Suprapubic skin (tissue), 4 donors: Measurements from ENCODE around the gene PRELP. TPM values are rescaled to one million over a fixed set of nuclear protein-coding genes. Genes with fewer than 3 reads are reported as not detected.

ENCODE experiments used
- DNase-seq, 2 donors: peaks; one replicate each; pipeline ENCODE4 v3.0.0-alpha.2; 2019; ENCODE audit warnings: low spot score in 2 of 2
- H3K27ac ChIP-seq: fragments of 200-600 bp; sonication (generic); one replicate; pipeline ENCODE4 v1.5.1; 2019
- H3K27me3 ChIP-seq: fragments of 200-600 bp; sonication (generic); one replicate; pipeline ENCODE4 v1.5.1; 2019
- H3K36me3 ChIP-seq: fragments of 200-600 bp; sonication (generic); one replicate; pipeline ENCODE4 v1.5.1; 2019
- H3K4me1 ChIP-seq: fragments of 200-600 bp; sonication (generic); one replicate; pipeline ENCODE4 v1.5.1; 2019
- H3K4me3 ChIP-seq: fragments of 200-600 bp; sonication (generic); one replicate; pipeline ENCODE4 v1.5.1; 2019; ENCODE audit warnings: mild to moderate bottlenecking
- H3K9me3 ChIP-seq: fragments of 200-600 bp; sonication (generic); one replicate; pipeline ENCODE4 v1.5.1; 2019
- CTCF ChIP-seq, 2 donors: fragments of 200-600 bp in 1 of 2; fragments of 450-650 bp in 1 of 2; sonication (generic) in 1 of 2; IDR thresholded peaks; one replicate each; pipeline ENCODE4 v1.5.1; 2016 to 2019; ENCODE audit warnings: antibody characterized with exemption in 2 of 2, mild to moderate bottlenecking in 1 of 2, moderate library complexity in 1 of 2
- EP300 ChIP-seq: sonication (generic); formaldehyde crosslinking; IDR thresholded peaks from one replicate; pipeline ENCODE4 v1.6.1; 2017; ENCODE audit warnings: antibody characterized with exemption
- POLR2A ChIP-seq, 2 donors: fragments of 450-650 bp; IDR thresholded peaks; one replicate each; pipeline ENCODE4 v1.6.1; 2017; ENCODE audit warnings: antibody characterized with exemption in 2 of 2, mild to moderate bottlenecking in 2 of 2, moderate library complexity in 2 of 2
- POLR2AphosphoS5 ChIP-seq, 3 donors: sonication (generic); formaldehyde crosslinking; IDR thresholded peaks; one replicate each; pipeline ENCODE4 v1.6.1; 2017; ENCODE audit warnings: antibody characterized with exemption in 3 of 3
- WGBS: methylation state at CpG from one replicate; pipeline ENCODE4 v1.1.5; 2018; 5-methylcytosine and 5-hydroxymethylcytosine counted together
- total RNA-seq, 4 donors: library from RNA; depleted of rRNA; stranded (reverse); fragments of >200 nt; gene quantifications; one replicate each; pipeline ENCODE4 v1.1.0, GENCODE V29; 2016

PRELP gene
- total RNA-seq, 4 donors from 2014 or later, result 6.4 to 34.7 (median 18.0) TPM

DNA sequence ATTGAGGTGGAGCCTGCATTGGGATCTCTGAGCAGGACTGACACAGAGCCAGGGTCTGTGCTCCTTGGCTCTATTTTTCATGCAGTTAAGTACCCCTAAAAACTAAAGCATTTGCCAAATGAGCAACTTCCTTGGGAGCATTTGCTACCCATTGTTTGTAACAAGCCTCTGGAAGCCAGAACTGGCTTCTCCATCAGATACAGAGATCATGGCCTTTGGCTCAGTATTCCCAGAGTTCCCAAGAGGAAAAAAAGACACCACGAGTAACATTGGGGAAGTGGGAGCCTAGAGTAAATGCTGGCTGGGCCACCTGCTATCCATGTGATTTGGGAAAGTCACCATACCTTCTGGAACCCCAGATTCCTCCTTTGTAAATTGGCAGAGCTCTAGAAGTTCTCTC, 63.1 kb downstream of the PRELP start:
- 64% methylated on average over 1 of the region's 1 CpG for WGBS
- Histone ChIP-seq H3K4me1 (peaks cover 11% of the 10 kb centered on the region), H3K36me3 (no peaks in the 10 kb centered on the region), H3K9me3 (no peaks in the 10 kb centered on the region), H3K4me3 (no peak overlapping the region), H3K27ac (no peak overlapping the region), H3K27me3 (no peaks in the 10 kb centered on the region)
- no peak for DNase-seq
- TF ChIP-seq POLR2AphosphoS5 (IDR thresholded peaks at IDR 0.05) (no peak), EP300 (no peak), CTCF (IDR thresholded peaks at IDR 0.05) (no peak), POLR2A (IDR thresholded peaks at IDR 0.05) (no peak)

- 89% methylated on average over 5 of the region's 5 CpGs for WGBS
- Histone ChIP-seq H3K4me3 (no peak overlapping the region), H3K36me3 (no peaks in the 10 kb centered on the region), H3K4me1 (peaks cover 2% of the 10 kb centered on the region), H3K9me3 (no peaks in the 10 kb centered on the region), H3K27me3 (no peaks in the 10 kb centered on the region), H3K27ac (no peak overlapping the region)
- no peak for DNase-seq
- TF ChIP-seq CTCF (IDR thresholded peaks at IDR 0.05), result no peak
- no peak for TF ChIP-seq POLR2A (IDR thresholded peaks at IDR 0.05)
- no peak for TF ChIP-seq POLR2AphosphoS5 (IDR thresholded peaks at IDR 0.05)
- TF ChIP-seq EP300, result no peak
Observed at GRCh38 chr1:203539831-203540546, 64.4 kb downstream of the PRELP start.

Other genes starting within 250 kb of the PRELP start
- gene CHIT1, start 246.1 kb upstream of the PRELP start, total RNA-seq, result under 1 TPM in 3 of 4 donors, not detected in 1; 0.23 to 0.68 (median 0.32) TPM
- gene BTG2, start 170.3 kb upstream of the PRELP start, total RNA-seq, result 100 to 1,000 TPM; 160 to 319 (median 193) TPM
- gene FMOD, start 124.7 kb upstream of the PRELP start, total RNA-seq, result 10 to 100 TPM; 13.3 to 36.6 (median 22.9) TPM
- not detected for gene OPTC, start 18.3 kb downstream of the PRELP start, total RNA-seq
- 100 to 1,000 TPM; 164 to 220 (median 166) TPM for gene ATP2B4, start 151.0 kb downstream of the PRELP start, total RNA-seq